Mesenchymal stem cell (in vitro differentiated cells and primary cell): ENCODE measurements around the gene KIAA1328. TPM values are rescaled to one million over a fixed set of nuclear protein-coding genes. Genes with fewer than 3 reads are reported as not detected.
A peak's percentile ranks its signal among the peaks of the same experiment; 100 is the strongest.

Experiments
- DNase-seq: peaks from one replicate; pipeline ENCODE4 v3.0.0-alpha.2; 2013
- H2AFZ ChIP-seq: one replicate; pipeline ENCODE4 v1.6.1; 2013; ENCODE audit warnings: low read depth, mild to moderate bottlenecking, control low read depth, inconsistent platforms, low read length, moderate library complexity
- H2AK5ac ChIP-seq: 2 replicates; pipeline ENCODE4 v1.6.1; 2013; ENCODE audit warnings: low read length, moderate library complexity, mild to moderate bottlenecking, inconsistent platforms; ENCODE audit not compliant: severe bottlenecking
- H2BK120ac ChIP-seq: one replicate; pipeline ENCODE4 v1.6.1; 2013; ENCODE audit warnings: low read depth, mild to moderate bottlenecking, inconsistent platforms, low read length, moderate library complexity
- H2BK12ac ChIP-seq, 2 experiments: one replicate each; pipeline ENCODE4 v1.6.1; 2013; ENCODE audit warnings: inconsistent platforms in 2 of 2, low read length in 2 of 2, mild to moderate bottlenecking in 2 of 2, moderate library complexity in 2 of 2, control low read depth in 1 of 2
- H2BK15ac ChIP-seq: one replicate; pipeline ENCODE4 v1.6.1; 2013; ENCODE audit warnings: mild to moderate bottlenecking, low read depth, inconsistent platforms; ENCODE audit not compliant: poor library complexity, severe bottlenecking
- H2BK5ac ChIP-seq: 2 replicates; pipeline ENCODE4 v1.6.1; 2013; ENCODE audit warnings: low read depth, mild to moderate bottlenecking, low read length, control low read depth, inconsistent platforms; ENCODE audit not compliant: poor library complexity, severe bottlenecking
- H3K14ac ChIP-seq, 2 experiments: one replicate each; pipeline ENCODE4 v1.6.1; 2013; ENCODE audit warnings: inconsistent platforms in 2 of 2, low read length in 2 of 2, control low read depth in 1 of 2, mild to moderate bottlenecking in 1 of 2, moderate library complexity in 1 of 2
- H3K18ac ChIP-seq, 2 experiments: one replicate each; pipeline ENCODE4 v1.6.1; 2013; ENCODE audit warnings: inconsistent platforms in 2 of 2, low read length in 2 of 2, control low read depth in 1 of 2, low read depth in 1 of 2, mild to moderate bottlenecking in 1 of 2
- H3K23ac ChIP-seq, 2 experiments: one replicate each; pipeline ENCODE4 v1.6.1; 2013; ENCODE audit warnings: inconsistent platforms in 2 of 2, low read length in 2 of 2, mild to moderate bottlenecking in 2 of 2, moderate library complexity in 2 of 2, control low read depth in 1 of 2
- H3K27ac ChIP-seq: 2 replicates; pipeline ENCODE4 v1.5.1; 2013; ENCODE audit warnings: mild to moderate bottlenecking, moderate library complexity, low read length, control low read depth, inconsistent platforms; ENCODE audit not compliant: poor library complexity, severe bottlenecking
- H3K27me3 ChIP-seq, 2 experiments: 2 replicates each; pipeline versions ENCODE4 v1.6.1 to v1.7.0; 2013; ENCODE audit warnings: low read length in 2 of 2, mild to moderate bottlenecking in 2 of 2, moderate library complexity in 2 of 2, control low read depth in 1 of 2, inconsistent platforms in 1 of 2; ENCODE audit not compliant: control insufficient read depth in 1 of 2, insufficient read depth in 1 of 2
- H3K36me3 ChIP-seq, 2 experiments: 2 replicates each; pipeline versions ENCODE4 v1.6.1 to v1.7.0; 2013; ENCODE audit warnings: low read length in 2 of 2, control low read depth in 1 of 2, inconsistent platforms in 1 of 2, low read depth in 1 of 2, mild to moderate bottlenecking in 1 of 2; ENCODE audit not compliant: insufficient read depth in 2 of 2, control insufficient read depth in 1 of 2
- H3K4ac ChIP-seq, 2 experiments: one replicate each; pipeline ENCODE4 v1.6.1; 2013; ENCODE audit warnings: inconsistent platforms in 2 of 2, low read length in 2 of 2, mild to moderate bottlenecking in 2 of 2, moderate library complexity in 2 of 2, control low read depth in 1 of 2, low read depth in 1 of 2
- H3K4me1 ChIP-seq: 2 replicates; pipeline ENCODE4 v1.6.1; 2013; ENCODE audit warnings: low read depth, low read length, control low read depth; ENCODE audit not compliant: control insufficient read depth, insufficient read depth
- H3K4me2 ChIP-seq: 2 replicates; pipeline ENCODE4 v1.6.1; 2013; ENCODE audit warnings: low read length, mild to moderate bottlenecking, inconsistent platforms; ENCODE audit not compliant: poor library complexity, severe bottlenecking
- H3K4me3 ChIP-seq, 2 experiments: 2 replicates each; pipeline versions ENCODE4 v1.5.1 to v1.7.0; 2013; ENCODE audit warnings: low read length in 2 of 2, mild to moderate bottlenecking in 2 of 2, control low read depth in 1 of 2, low read depth in 1 of 2; ENCODE audit not compliant: insufficient read depth in 1 of 2
- H3K79me1 ChIP-seq: replicated peaks from 2 replicates; pipeline ENCODE4 v1.6.1; 2013; ENCODE audit warnings: mild to moderate bottlenecking, control low read depth, low read length, inconsistent platforms; ENCODE audit not compliant: poor library complexity, severe bottlenecking
- H3K9ac ChIP-seq: 2 replicates; pipeline ENCODE4 v1.7.0; 2013; ENCODE audit warnings: mild to moderate bottlenecking, low read length, moderate library complexity
- H3K9me3 ChIP-seq: 2 replicates; pipeline ENCODE4 v1.7.0; 2013; ENCODE audit warnings: mild to moderate bottlenecking, low read length; ENCODE audit not compliant: control insufficient read depth
- H4K8ac ChIP-seq: one replicate; pipeline ENCODE4 v1.6.1; 2013; ENCODE audit warnings: inconsistent platforms, mild to moderate bottlenecking, low read length, moderate library complexity
- H4K91ac ChIP-seq: one replicate; pipeline ENCODE4 v1.6.1; 2013; ENCODE audit warnings: mild to moderate bottlenecking, low read length, inconsistent platforms
- WGBS: methylation state at CpG from one replicate; pipeline ENCODE4 v1.1.7; 2013; ENCODE audit warnings: mixed read lengths; 5-methylcytosine and 5-hydroxymethylcytosine counted together
- polyA plus RNA-seq, 2 experiments: library from polyadenylated mRNA; stranded (reverse); fragments of 200-250 nt; gene quantifications; one replicate each; pipeline ENCODE4 v1.2.3, GENCODE V29; 2013

KIAA1328 gene
- polyA plus RNA-seq (2013, experiment 1 of 2), result 2.7 TPM
- polyA plus RNA-seq (2013, experiment 2 of 2), result 2.7 TPM

DNA sequence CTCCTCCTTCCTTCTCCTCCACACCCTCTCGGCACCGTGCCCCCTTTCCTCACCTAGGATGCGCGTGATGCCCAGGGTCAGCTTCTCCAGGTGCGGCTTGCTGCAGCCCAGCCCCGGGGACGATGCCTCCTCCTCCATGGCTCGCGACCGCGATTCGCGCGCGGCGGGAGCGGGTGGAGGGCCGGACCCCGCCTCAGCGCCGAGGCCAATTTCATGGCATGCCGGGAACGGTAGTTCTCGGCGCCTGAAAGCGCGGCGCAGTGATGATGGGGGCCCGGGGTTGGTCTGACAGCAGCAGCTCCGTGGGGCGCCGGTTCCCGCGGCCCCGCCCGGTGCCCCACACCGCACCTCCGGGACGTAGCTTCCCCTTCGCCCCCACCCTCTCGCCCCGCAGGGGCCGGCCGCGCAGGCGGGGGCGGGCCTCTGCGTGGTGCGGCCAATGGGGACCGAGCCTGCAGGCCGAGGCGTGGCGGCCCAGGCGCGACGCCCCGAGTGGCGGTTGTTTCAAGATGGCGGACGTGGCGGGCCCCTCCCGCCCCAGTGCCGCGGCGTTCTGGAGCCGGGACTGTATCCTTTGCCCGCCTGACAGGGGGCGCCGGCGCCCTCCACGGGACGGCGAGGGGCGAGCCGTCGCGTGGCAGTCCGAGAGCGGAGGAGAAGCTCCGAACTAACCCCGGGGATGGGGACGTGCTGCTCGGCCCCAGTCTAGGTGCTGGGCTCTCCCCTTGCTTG is at the start of gene KIAA1328, which contains the start of gene TPGS2:
Gene KIAA1328, plus strand, starts transcription at position 498 of the 732 bp plus-strand sequence. Its CDS starts 12 bp downstream, at position 510.
Gene TPGS2, minus strand, starts transcription at position 373 of the 732 bp plus-strand sequence. Its CDS starts 235 bp downstream, at position 138.
- Histone ChIP-seq H2AK5ac (no peak within 1 kb of the TSS), H3K79me1 (peaks cover 8% of the 10 kb centered on the region), H3K4me1 (peaks cover 1% of the 10 kb centered on the region), H3K27ac (peak within 1 kb of the TSS; percentile 67), H3K4me3 (peak within 1 kb of the TSS; percentile 71 to 100), H3K27me3 (no peaks in the 10 kb centered on the region), H2BK120ac (peak within 1 kb of the TSS; percentile 4), H2BK12ac (peak within 1 kb of the TSS in 1 of 2 experiments; percentile 65), H3K4me2 (peak within 1 kb of the TSS; percentile 58), H3K9ac (peak within 1 kb of the TSS; percentile 98), H2BK15ac (peak within 1 kb of the TSS; percentile 30), H3K4ac (peak within 1 kb of the TSS; percentile 16 to 86), H4K8ac (peak within 1 kb of the TSS; percentile 74), H3K23ac (peak within 1 kb of the TSS in 1 of 2 experiments; percentile 57), H2AFZ (peak within 1 kb of the TSS; percentile 100), H3K18ac (peak within 1 kb of the TSS; percentile 40 to 91), H3K9me3 (no peaks in the 10 kb centered on the region), H3K14ac (peak within 1 kb of the TSS in 1 of 2 experiments; percentile 61), H4K91ac (peak within 1 kb of the TSS; percentile 48), H3K36me3 (no peaks in the 10 kb centered on the region), H2BK5ac (no peak within 1 kb of the TSS)
- under 1% methylated on average over 73 of the region's 83 CpGs for WGBS
- DNase-seq, result peak; percentile 90

DNA sequence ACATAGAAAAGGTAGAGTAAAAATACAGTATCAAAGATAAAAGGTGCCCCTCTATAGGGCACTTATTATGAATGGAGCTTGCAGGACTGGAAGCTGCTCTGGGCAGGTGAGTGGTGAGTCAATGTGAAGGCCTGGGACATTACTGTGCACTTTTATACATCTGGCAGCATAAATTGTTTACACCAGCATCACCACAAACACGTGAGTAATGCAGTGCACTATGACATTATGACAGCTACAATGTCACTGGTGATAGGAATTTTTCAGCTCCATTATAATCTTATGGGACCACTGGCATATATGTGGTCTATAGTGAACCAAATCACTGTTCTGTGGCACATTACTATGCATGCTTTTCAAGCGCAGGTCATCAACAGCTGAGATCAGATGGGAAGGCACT is 48.2 kb upstream of the KIAA1328 start:
- no peaks in the 10 kb centered on the region for H3K4me1 ChIP-seq
- H2BK120ac ChIP-seq, result no peak overlapping the region
- H3K27me3 ChIP-seq, result no peaks in the 10 kb centered on the region
- H3K9ac ChIP-seq, result no peak overlapping the region
- H3K4ac ChIP-seq, result no peak overlapping the region
- no peaks in the 10 kb centered on the region for H3K9me3 ChIP-seq
- no peak overlapping the region for H2AK5ac ChIP-seq
- no peak overlapping the region for H3K23ac ChIP-seq
- no peak overlapping the region for H3K4me3 ChIP-seq
- H2BK5ac ChIP-seq, result no peak overlapping the region
- peak; percentile 49 for DNase-seq
- WGBS, result 45% methylated on average over 1 of the region's 2 CpGs
- no peak overlapping the region for H3K14ac ChIP-seq
- no peak overlapping the region for H2BK12ac ChIP-seq
- H3K79me1 ChIP-seq, result no peaks in the 10 kb centered on the region
- peaks cover 18 to 25% of the 10 kb centered on the region in 2 experiments for H3K36me3 ChIP-seq
- H4K91ac ChIP-seq, result no peak overlapping the region
- H3K27ac ChIP-seq, result no peak overlapping the region
- H4K8ac ChIP-seq, result no peak overlapping the region
- no peak overlapping the region for H3K4me2 ChIP-seq
- H2BK15ac ChIP-seq, result no peak overlapping the region
- no peak overlapping the region for H2AFZ ChIP-seq
- H3K18ac ChIP-seq, result no peak overlapping the region

DNA sequence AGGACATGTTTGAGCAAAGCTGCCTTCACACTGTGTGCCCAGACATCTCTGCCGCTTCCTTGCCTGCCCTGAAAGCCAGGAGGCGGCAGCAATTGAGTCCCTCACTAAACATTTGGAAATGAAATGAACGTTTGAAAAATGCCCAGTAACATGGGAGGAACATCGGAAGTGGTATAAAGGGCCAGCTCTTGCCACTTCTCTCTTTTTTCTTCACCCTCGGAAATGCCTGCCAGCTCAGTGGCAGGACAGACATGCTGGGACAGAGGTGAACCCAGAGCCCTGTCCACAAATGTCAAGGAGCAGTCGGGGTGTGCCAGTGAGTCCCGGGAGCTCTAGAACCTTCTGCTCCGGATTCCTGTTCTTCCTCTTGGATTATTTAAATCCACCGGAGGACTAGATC is 46.2 kb upstream of the KIAA1328 start:
- H2AFZ ChIP-seq, result no peak overlapping the region
- no peak overlapping the region for H3K23ac ChIP-seq
- H3K9ac ChIP-seq, result no peak overlapping the region
- H3K9me3 ChIP-seq, result no peaks in the 10 kb centered on the region
- no peaks in the 10 kb centered on the region for H3K79me1 ChIP-seq
- no peak overlapping the region for H3K18ac ChIP-seq
- H3K4ac ChIP-seq, result no peak overlapping the region
- peaks cover 13 to 25% of the 10 kb centered on the region in 2 experiments for H3K36me3 ChIP-seq
- no peak overlapping the region for H2BK5ac ChIP-seq
- no peak overlapping the region for H2BK15ac ChIP-seq
- H3K4me1 ChIP-seq, result peaks cover 5% of the 10 kb centered on the region
- no peak overlapping the region for H3K4me2 ChIP-seq
- WGBS, result 93% methylated on average over 8 of the region's 9 CpGs
- no peak overlapping the region for H3K4me3 ChIP-seq
- no peak overlapping the region for H2BK12ac ChIP-seq
- no peak overlapping the region for H2BK120ac ChIP-seq
- no peak overlapping the region for H2AK5ac ChIP-seq
- no peak overlapping the region for H3K27ac ChIP-seq
- no peak overlapping the region for H4K91ac ChIP-seq
- H4K8ac ChIP-seq, result no peak overlapping the region
- H3K27me3 ChIP-seq, result no peaks in the 10 kb centered on the region
- DNase-seq, result no peak
- H3K14ac ChIP-seq, result no peak overlapping the region

DNA sequence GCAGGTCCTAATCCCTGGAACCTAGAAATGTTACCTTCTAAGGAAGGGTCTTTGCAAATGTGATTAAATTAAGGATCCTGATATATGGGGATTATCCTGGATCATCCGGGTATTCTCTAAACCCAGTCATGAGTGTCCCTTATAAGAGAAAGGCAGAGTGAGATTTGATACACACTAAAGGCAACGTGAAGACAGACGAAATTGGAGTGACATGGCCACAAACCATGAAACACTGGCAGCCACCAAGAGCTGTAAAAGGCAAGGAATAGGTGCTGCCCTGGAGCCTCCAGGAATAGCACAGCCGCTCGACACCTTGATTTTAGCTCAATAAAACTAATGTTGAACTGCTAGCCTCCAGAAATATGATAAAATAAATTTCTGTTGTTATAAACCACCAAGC is 45.1 kb upstream of the KIAA1328 start:
- Histone ChIP-seq H3K14ac (no peak overlapping the region), H3K18ac (no peak overlapping the region), H2BK5ac (no peak overlapping the region), H3K79me1 (peaks cover 2% of the 10 kb centered on the region), H4K8ac (no peak overlapping the region), H3K4ac (no peak overlapping the region), H2BK12ac (no peak overlapping the region), H3K36me3 (peaks cover 12 to 25% of the 10 kb centered on the region in 2 experiments), H2AFZ (no peak overlapping the region), H4K91ac (no peak overlapping the region), H3K9ac (no peak overlapping the region), H3K27me3 (no peaks in the 10 kb centered on the region), H3K4me1 (peaks cover 5% of the 10 kb centered on the region), H3K4me3 (no peak overlapping the region), H2AK5ac (no peak overlapping the region), H3K27ac (no peak overlapping the region), H2BK15ac (no peak overlapping the region), H3K9me3 (no peaks in the 10 kb centered on the region), H3K23ac (no peak overlapping the region), H3K4me2 (no peak overlapping the region), H2BK120ac (no peak overlapping the region)
- no peak for DNase-seq
- 92% methylated on average over 3 of the region's 5 CpGs for WGBS
